Ureter (tissue), 1 donor: ENCODE results near the gene NBAS. TPM values are rescaled to one million over a fixed set of nuclear protein-coding genes. Genes with fewer than 3 reads are reported as not detected.
"Not testable (repeated sequence)": the region's sequence is repeated elsewhere in the genome, so short reads cannot be mapped to it uniquely, and the experiment has no call there.

ENCODE experiments used
- DNase-seq: peaks from one replicate; pipeline ENCODE4 v3.0.0-alpha.2; 2020; ENCODE audit warnings: low spot score
- total RNA-seq: library from RNA; stranded (reverse); gene quantifications from one replicate; pipeline ENCODE4 v1.2.4, GENCODE V29; 2023
- donor health status: DM: yes; HTN: yes; CAD: no.

Gene NBAS
- total RNA-seq, 1 donor from 2014 or later: 55.1 TPM

- DNase-seq: no peak
Measured at GRCh38 chr2:15412309-15412708, 148.8 kb downstream of the NBAS start.

- no peak for DNase-seq
Measured at GRCh38 chr2:15410884-15411283, 150.2 kb downstream of the NBAS start.

GRCh38 chr2:15408759-15409158, 152.4 kb downstream of the NBAS start:
- no peak for DNase-seq

GRCh38 chr2:15407666-15408065, 153.5 kb downstream of the NBAS start:
- no peak for DNase-seq

- DNase-seq: not testable (repeated sequence)
Measured at GRCh38 chr2:15404511-15404910, 156.6 kb downstream of the NBAS start.

GRCh38 chr2:15400240-15400826, 160.8 kb downstream of the NBAS start:
- DNase-seq: no peak

- no peak for DNase-seq
Measured at GRCh38 chr2:15399241-15399640, 161.9 kb downstream of the NBAS start.

- no peak for DNase-seq
Measured at GRCh38 chr2:15391751-15392150, 169.4 kb downstream of the NBAS start.

GRCh38 chr2:15389895-15390294, 171.2 kb downstream of the NBAS start:
- no peak for DNase-seq

GRCh38 chr2:15389326-15389700, 171.8 kb downstream of the NBAS start:
- DNase-seq: no peak

- no peak for DNase-seq
Measured at GRCh38 chr2:15388406-15389325, 172.5 kb downstream of the NBAS start.

- DNase-seq: no peak
Measured at GRCh38 chr2:15385184-15385583, 175.9 kb downstream of the NBAS start.

- DNase-seq: no peak
Measured at GRCh38 chr2:15383695-15384350, 177.3 kb downstream of the NBAS start.

GRCh38 chr2:15378148-15378908, 182.8 kb downstream of the NBAS start:
- DNase-seq: no peak

GRCh38 chr2:15377202-15377601, 183.9 kb downstream of the NBAS start:
- no peak for DNase-seq

GRCh38 chr2:15372019-15372418, 189.1 kb downstream of the NBAS start:
- DNase-seq: no peak

GRCh38 chr2:15369129-15369528, 192.0 kb downstream of the NBAS start:
- no peak for DNase-seq

- DNase-seq: no peak
Measured at GRCh38 chr2:15367715-15368114, 193.4 kb downstream of the NBAS start.

GRCh38 chr2:15367205-15367604, 193.9 kb downstream of the NBAS start:
- DNase-seq: no peak

GRCh38 chr2:15365411-15365810, 195.7 kb downstream of the NBAS start:
- DNase-seq: no peak

GRCh38 chr2:15364561-15364960, 196.6 kb downstream of the NBAS start:
- no peak for DNase-seq

GRCh38 chr2:15363734-15364133, 197.4 kb downstream of the NBAS start:
- no peak for DNase-seq
